ENCODE results near the gene TFEB. TPM values are rescaled to one million over a fixed set of nuclear protein-coding genes. Genes with fewer than 3 reads are reported as not detected.

Gene TFEB
- total and polyA plus RNA-seq, 2 experiments from 2014 or later = 34.0 to 41.0 TPM

GRCh38 chr6:41737591-41738130 lies 2.3 kb upstream of the TFEB start:
- no peak for DNase-seq (ENCODE audit: low read depth in 1 of 2, low spot score in 1 of 2)
- Histone ChIP-seq H3K27me3 (no peaks in the 10 kb centered on the region), H3K27ac (no peak overlapping the region), H3K36me3 (no peaks in the 10 kb centered on the region), H3K4me3 (no peak overlapping the region), H3K4me1 (ENCODE audit: low read depth) (peaks cover 11% of the 10 kb centered on the region), H3K9me3 (ENCODE audit: low read depth) (no peaks in the 10 kb centered on the region)
- no peak for TF ChIP-seq CTCF (IDR thresholded peaks at IDR 0.05; ENCODE audit: low read depth, low read length)

- H3K9me3 ChIP-seq (ENCODE audit: low read depth) = no peaks in the 10 kb centered on the region
- H3K27ac ChIP-seq = no peak overlapping the region
- peaks cover 14% of the 10 kb centered on the region for H3K4me1 ChIP-seq (ENCODE audit: low read depth)
- H3K4me3 ChIP-seq = no peak overlapping the region
- no peak for DNase-seq (ENCODE audit: low read depth in 1 of 2, low spot score in 1 of 2)
- H3K27me3 ChIP-seq = no peaks in the 10 kb centered on the region
- no peaks in the 10 kb centered on the region for H3K36me3 ChIP-seq
- TF ChIP-seq CTCF (IDR thresholded peaks at IDR 0.05; ENCODE audit: low read depth, low read length) = no peak
Observed at GRCh38 chr6:41736800-41737555, 1.6 kb upstream of the TFEB start.

- no peak for TF ChIP-seq CTCF (IDR thresholded peaks at IDR 0.05; ENCODE audit: low read depth, low read length)
- Histone ChIP-seq H3K36me3 (no peaks in the 10 kb centered on the region), H3K9me3 (ENCODE audit: low read depth) (no peaks in the 10 kb centered on the region), H3K4me3 (no peak overlapping the region), H3K4me1 (ENCODE audit: low read depth) (peaks cover 14% of the 10 kb centered on the region), H3K27ac (no peak overlapping the region), H3K27me3 (no peaks in the 10 kb centered on the region)
- peak in 1 of 2 donors; percentile 22 for DNase-seq (ENCODE audit: low read depth in 1 of 2, low spot score in 1 of 2)
Observed at GRCh38 chr6:41736186-41736733, 852 bp upstream of the TFEB start.

GRCh38 chr6:41734666-41735426 lies 562 bp downstream of the TFEB start:
- Histone ChIP-seq H3K9me3 (ENCODE audit: low read depth) (no peaks in the 10 kb centered on the region), H3K4me1 (ENCODE audit: low read depth) (peaks cover 14% of the 10 kb centered on the region), H3K4me3 (peak overlapping the region; percentile 68), H3K36me3 (no peaks in the 10 kb centered on the region), H3K27me3 (no peaks in the 10 kb centered on the region), H3K27ac (peak overlapping the region; percentile 64)
- DNase-seq (ENCODE audit: low read depth in 1 of 2, low spot score in 1 of 2) = peak; percentile 84 to 89
- no peak for TF ChIP-seq CTCF (IDR thresholded peaks at IDR 0.05; ENCODE audit: low read depth, low read length)

Measured in cardiac muscle cell (in vitro differentiated cells and primary cell).